ENCODE data around the gene GTF2F1. TPM values are rescaled to one million over a fixed set of nuclear protein-coding genes. Genes with fewer than 3 reads are reported as not detected.
"Not testable (repeated sequence)": the region's sequence is repeated elsewhere in the genome, so short reads cannot be mapped to it uniquely, and the experiment has no call there.

GTF2F1 gene
- total RNA-seq, 1 experiment from 2014 or later: 65.6 TPM

DNA sequence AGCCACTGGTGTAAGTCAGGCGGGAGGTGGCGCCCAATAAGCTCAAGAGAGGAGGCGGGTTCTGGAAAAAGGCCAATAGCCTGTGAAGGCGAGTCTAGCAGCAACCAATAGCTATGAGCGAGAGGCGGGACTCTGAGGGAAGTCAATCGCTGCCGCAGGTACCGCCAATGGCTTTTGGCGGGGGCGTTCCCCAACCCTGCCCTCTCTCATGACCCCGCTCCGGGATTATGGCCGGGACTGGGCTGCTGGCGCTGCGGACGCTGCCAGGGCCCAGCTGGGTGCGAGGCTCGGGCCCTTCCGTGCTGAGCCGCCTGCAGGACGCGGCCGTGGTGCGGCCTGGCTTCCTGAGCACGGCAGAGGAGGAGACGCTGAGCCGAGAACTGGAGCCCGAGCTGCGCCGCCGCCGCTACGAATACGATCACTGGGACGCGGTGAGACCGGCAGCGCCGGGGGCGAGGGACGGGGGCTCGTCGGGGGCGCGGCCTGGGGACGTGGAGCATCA lies 20.3 kb downstream of the GTF2F1 start, which contains the start of gene ALKBH7:
TSS of gene ALKBH7 (plus strand) at position 201 of the 502 bp plus-strand sequence. CDS start at position 228, 27 bp downstream.
- DNase-seq (ENCODE audit: unreplicated experiment): peak; percentile 100
- Mint-ChIP-seq H3K4me3 (ENCODE audit: unreplicated experiment) (peak within 1 kb of the TSS; percentile 90), H3K27ac (ENCODE audit: low read depth, unreplicated experiment) (peak within 1 kb of the TSS; percentile 81), H3K4me1 (ENCODE audit: insufficient read depth, unreplicated experiment) (peaks cover 20% of the 10 kb centered on the region), H3K36me3 (ENCODE audit: insufficient read depth, unreplicated experiment) (peaks cover 43% of the 10 kb centered on the region), H3K27me3 (ENCODE audit: insufficient read depth, unreplicated experiment) (no peaks in the 10 kb centered on the region), H3K9me3 (ENCODE audit: unreplicated experiment) (no peaks in the 10 kb centered on the region)
- no TSS peak for BruUV-seq (replicated peaks)
- intact Hi-C loops (cut with micrococcal nuclease): no loop called here
- TF ChIP-seq, protein P1, sequence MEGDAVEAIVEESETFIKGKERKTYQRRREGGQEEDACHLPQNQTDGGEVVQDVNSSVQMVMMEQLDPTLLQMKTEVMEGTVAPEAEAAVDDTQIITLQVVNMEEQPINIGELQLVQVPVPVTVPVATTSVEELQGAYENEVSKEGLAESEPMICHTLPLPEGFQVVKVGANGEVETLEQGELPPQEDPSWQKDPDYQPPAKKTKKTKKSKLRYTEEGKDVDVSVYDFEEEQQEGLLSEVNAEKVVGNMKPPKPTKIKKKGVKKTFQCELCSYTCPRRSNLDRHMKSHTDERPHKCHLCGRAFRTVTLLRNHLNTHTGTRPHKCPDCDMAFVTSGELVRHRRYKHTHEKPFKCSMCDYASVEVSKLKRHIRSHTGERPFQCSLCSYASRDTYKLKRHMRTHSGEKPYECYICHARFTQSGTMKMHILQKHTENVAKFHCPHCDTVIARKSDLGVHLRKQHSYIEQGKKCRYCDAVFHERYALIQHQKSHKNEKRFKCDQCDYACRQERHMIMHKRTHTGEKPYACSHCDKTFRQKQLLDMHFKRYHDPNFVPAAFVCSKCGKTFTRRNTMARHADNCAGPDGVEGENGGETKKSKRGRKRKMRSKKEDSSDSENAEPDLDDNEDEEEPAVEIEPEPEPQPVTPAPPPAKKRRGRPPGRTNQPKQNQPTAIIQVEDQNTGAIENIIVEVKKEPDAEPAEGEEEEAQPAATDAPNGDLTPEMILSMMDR (IDR thresholded peaks at IDR 0.05; ENCODE audit: unreplicated experiment): no peak
- ChIA-PET CTCF (interaction anchor here (0.6 to 1.3 kb wide), 3 partner anchors 9 to 1308 kb away, joined by 3 to 4 read pairs (median 3); partner anchors contain the start of gene TRAPPC5), POLR2A (interaction anchor here (0.6 to 2.5 kb wide), 16 partner anchors 9 to 696 kb away, joined by 3 to 17 read pairs (median 4); partner anchors contain the start of genes CLPP, GTF2F1, KHSRP and SLC25A23)

DNA sequence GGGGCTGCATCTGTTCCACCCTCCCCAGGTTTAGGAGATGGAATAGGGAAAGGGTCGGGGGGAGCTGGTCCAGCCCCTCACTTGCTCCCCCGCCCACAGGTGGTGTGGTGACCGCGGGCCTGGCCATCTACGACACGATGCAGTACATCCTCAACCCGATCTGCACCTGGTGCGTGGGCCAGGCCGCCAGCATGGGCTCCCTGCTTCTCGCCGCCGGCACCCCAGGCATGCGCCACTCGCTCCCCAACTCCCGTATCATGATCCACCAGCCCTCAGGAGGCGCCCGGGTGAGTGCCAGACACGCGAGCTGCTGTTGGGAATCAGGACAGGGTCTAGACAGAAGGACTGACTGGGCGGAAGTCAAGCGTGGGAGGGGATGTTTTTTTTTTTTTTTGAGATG lies 28.6 kb downstream of the GTF2F1 start:
- CTCF ChIA-PET: interaction anchor here (0.5 to 1.8 kb wide), 4 partner anchors 8 to 653 kb away, joined by 3 read pairs; partner anchors contain the start of gene ALKBH7
- no peak overlapping the region for H3K4me3 Mint-ChIP-seq (ENCODE audit: unreplicated experiment)
- TF ChIP-seq, protein P1 (IDR thresholded peaks at IDR 0.05; ENCODE audit: unreplicated experiment): no peak

DNA sequence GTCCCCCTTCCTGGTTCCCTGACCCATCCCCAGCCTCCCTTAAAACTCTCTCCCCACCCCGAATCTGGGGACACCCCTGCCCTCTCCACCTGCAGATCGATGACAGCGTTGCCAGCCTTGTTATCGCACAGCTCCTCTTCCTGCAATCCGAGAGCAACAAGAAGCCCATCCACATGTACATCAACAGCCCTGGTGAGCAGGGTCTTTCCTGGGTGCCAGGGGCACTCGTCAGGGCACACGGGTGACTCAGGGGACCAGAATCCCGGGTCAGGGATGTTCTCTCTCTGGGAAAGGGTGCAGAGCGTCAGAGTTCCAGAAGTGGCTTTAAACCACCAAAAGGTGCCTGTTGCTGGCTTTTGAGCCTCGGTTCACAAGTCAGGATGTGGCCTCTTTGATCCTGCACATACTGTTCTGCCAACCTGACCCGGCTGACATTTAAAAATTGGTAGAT lies 30.6 kb downstream of the GTF2F1 start:
- ChIA-PET CTCF (interaction anchor here (1.6 kb wide), 1 partner anchor 9 kb away, joined by 6 read pairs; no protein-coding TSS in a partner anchor), POLR2A (interaction anchor here (0.6 to 2.3 kb wide), 4 partner anchors 9 to 631 kb away, joined by 4 to 17 read pairs (median 5); partner anchors contain the start of genes ALKBH7 and GTF2F1)
- Mint-ChIP-seq H3K36me3 (ENCODE audit: insufficient read depth, unreplicated experiment) (peaks cover 54% of the 10 kb centered on the region), H3K9me3 (ENCODE audit: unreplicated experiment) (no peaks in the 10 kb centered on the region), H3K4me3 (ENCODE audit: unreplicated experiment) (peak overlapping the region; percentile 92), H3K27me3 (ENCODE audit: insufficient read depth, unreplicated experiment) (no peaks in the 10 kb centered on the region), H3K4me1 (ENCODE audit: insufficient read depth, unreplicated experiment) (peaks cover 16% of the 10 kb centered on the region), H3K27ac (ENCODE audit: low read depth, unreplicated experiment) (peak overlapping the region; percentile 74)
- no peak for DNase-seq (ENCODE audit: unreplicated experiment)
- TSS peak; percentile 57 for BruUV-seq (replicated peaks)
- intact Hi-C loops (cut with micrococcal nuclease): loop anchor here (10.0 kb wide), 1 partner anchor 502 kb away; no protein-coding TSS in a partner anchor
- TF ChIP-seq, protein P1 (IDR thresholded peaks at IDR 0.05; ENCODE audit: unreplicated experiment): no peak

More for the DNA sequence above, 28.6 kb downstream of the GTF2F1 start:
- H3K27me3 Mint-ChIP-seq (ENCODE audit: insufficient read depth, unreplicated experiment): no peaks in the 10 kb centered on the region
- H3K4me1 Mint-ChIP-seq (ENCODE audit: insufficient read depth, unreplicated experiment): peaks cover 7% of the 10 kb centered on the region
- BruUV-seq (replicated peaks): no TSS peak
- POLR2A ChIA-PET: interaction anchor here (1.2 kb wide), 1 partner anchor 8 kb away, joined by 6 read pairs; the partner anchor contains the start of gene ALKBH7
- no peak overlapping the region for H3K27ac Mint-ChIP-seq (ENCODE audit: low read depth, unreplicated experiment)
- peaks cover 71% of the 10 kb centered on the region for H3K36me3 Mint-ChIP-seq (ENCODE audit: insufficient read depth, unreplicated experiment)
- no peaks in the 10 kb centered on the region for H3K9me3 Mint-ChIP-seq (ENCODE audit: unreplicated experiment)
- intact Hi-C loops (cut with micrococcal nuclease): loop anchor here (10.0 kb wide), 1 partner anchor 500 kb away; no protein-coding TSS in a partner anchor
- no peak for DNase-seq (ENCODE audit: unreplicated experiment)

DNA sequence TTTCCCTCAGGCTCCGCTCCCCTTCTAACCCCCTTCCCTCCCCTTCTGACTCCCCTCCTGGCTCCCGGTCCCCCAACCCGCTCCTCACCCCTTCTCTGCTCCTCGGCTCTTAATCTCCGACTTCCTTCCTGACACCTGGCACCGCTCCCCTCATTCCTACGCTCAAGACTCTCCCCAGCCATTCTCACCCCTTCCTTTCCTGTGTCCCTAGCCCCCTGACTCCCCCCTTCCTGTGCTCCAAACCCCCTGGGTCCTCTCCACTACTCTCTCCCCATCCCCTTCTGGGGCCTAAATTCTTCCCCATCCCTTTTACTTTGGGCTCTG lies 31.0 kb downstream of the GTF2F1 start:
- Mint-ChIP-seq H3K27me3 (ENCODE audit: insufficient read depth, unreplicated experiment) (no peaks in the 10 kb centered on the region), H3K27ac (ENCODE audit: low read depth, unreplicated experiment) (peak overlapping the region; percentile 74), H3K4me1 (ENCODE audit: insufficient read depth, unreplicated experiment) (peaks cover 16% of the 10 kb centered on the region), H3K4me3 (ENCODE audit: unreplicated experiment) (peak overlapping the region; percentile 92), H3K9me3 (ENCODE audit: unreplicated experiment) (no peaks in the 10 kb centered on the region), H3K36me3 (ENCODE audit: insufficient read depth, unreplicated experiment) (peaks cover 50% of the 10 kb centered on the region)
- TF ChIP-seq, protein P1 (IDR thresholded peaks at IDR 0.05; ENCODE audit: unreplicated experiment): no peak
- ChIA-PET POLR2A (interaction anchor here (0.7 to 2.3 kb wide), 3 partner anchors 9 to 30 kb away, joined by 4 to 17 read pairs (median 6); partner anchors contain the start of genes ALKBH7 and GTF2F1), CTCF (interaction anchor here (1.6 kb wide), 1 partner anchor 9 kb away, joined by 6 read pairs; no protein-coding TSS in a partner anchor)
- no TSS peak for BruUV-seq (replicated peaks)
- intact Hi-C loops (cut with micrococcal nuclease): loop anchor here (10.0 kb wide), 1 partner anchor 503 kb away; no protein-coding TSS in a partner anchor
- DNase-seq (ENCODE audit: unreplicated experiment): no peak

DNA sequence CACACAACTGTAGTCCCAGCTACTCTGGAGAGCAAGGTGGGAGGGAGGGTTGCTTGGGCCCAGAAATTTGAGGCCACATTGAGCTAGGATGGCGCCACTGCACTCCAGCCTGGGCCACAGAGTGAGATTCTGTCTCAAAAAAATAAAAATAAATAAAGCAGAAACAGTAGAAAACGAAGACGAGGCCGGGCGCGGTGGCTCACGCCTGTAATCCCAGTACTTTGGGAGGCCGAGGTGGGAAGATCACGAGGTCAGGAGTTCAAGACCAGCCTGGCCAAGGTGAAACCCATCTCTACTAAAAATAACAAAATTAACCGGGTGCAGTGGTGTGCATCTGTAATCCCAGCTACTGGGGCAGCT lies 32.1 kb downstream of the GTF2F1 start:
- H3K4me1 Mint-ChIP-seq (ENCODE audit: insufficient read depth, unreplicated experiment): peaks cover 16% of the 10 kb centered on the region
- not testable (repeated sequence) for BruUV-seq (replicated peaks); H3K9me3 Mint-ChIP-seq (ENCODE audit: unreplicated experiment); DNase-seq (ENCODE audit: unreplicated experiment); H3K27me3 Mint-ChIP-seq (ENCODE audit: insufficient read depth, unreplicated experiment)
- CTCF ChIA-PET: interaction anchor here (1.1 to 1.6 kb wide), 2 partner anchors 8 to 10 kb away, joined by 3 to 6 read pairs; no protein-coding TSS in a partner anchor
- intact Hi-C loops (cut with micrococcal nuclease): loop anchor here (10.0 kb wide), 1 partner anchor 504 kb away; no protein-coding TSS in a partner anchor
- peak overlapping the region; percentile 92 for H3K4me3 Mint-ChIP-seq (ENCODE audit: unreplicated experiment)
- peaks cover 39% of the 10 kb centered on the region for H3K36me3 Mint-ChIP-seq (ENCODE audit: insufficient read depth, unreplicated experiment)
- POLR2A ChIA-PET: interaction anchor here (0.6 to 2.3 kb wide), 10 partner anchors 12 to 727 kb away, joined by 3 to 17 read pairs (median 4); partner anchors contain the start of genes ALKBH7, GTF2F1, KHSRP and LONP1
- peak overlapping the region; percentile 74 for H3K27ac Mint-ChIP-seq (ENCODE audit: low read depth, unreplicated experiment)

DNA sequence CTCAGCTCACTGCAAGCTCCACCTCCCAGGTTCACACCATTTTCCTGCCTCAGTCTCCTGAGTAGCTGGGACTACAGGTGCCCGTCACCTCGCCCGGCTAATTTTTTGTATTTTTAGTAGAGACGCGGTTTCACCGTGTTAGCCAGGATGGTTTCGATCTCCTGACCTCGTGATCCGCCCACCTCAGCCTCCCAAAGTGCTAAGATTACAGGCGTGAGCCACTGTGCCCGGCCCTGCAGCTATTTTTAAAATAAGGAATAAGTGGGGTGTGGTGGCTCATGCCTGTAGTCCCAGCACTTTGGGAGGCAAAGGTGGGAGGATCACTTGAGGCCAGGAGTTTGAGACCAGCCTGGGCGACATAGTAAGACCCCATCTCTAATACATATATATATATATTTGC lies 32.5 kb downstream of the GTF2F1 start:
- intact Hi-C loops (cut with micrococcal nuclease): loop anchor here (10.0 kb wide), 1 partner anchor 504 kb away; no protein-coding TSS in a partner anchor
- H3K4me3 Mint-ChIP-seq (ENCODE audit: unreplicated experiment); DNase-seq (ENCODE audit: unreplicated experiment); H3K27me3 Mint-ChIP-seq (ENCODE audit: insufficient read depth, unreplicated experiment); H3K27ac Mint-ChIP-seq (ENCODE audit: low read depth, unreplicated experiment); H3K9me3 Mint-ChIP-seq (ENCODE audit: unreplicated experiment); BruUV-seq (replicated peaks): not testable (repeated sequence)
- ChIA-PET POLR2A (interaction anchor here (0.7 to 1.2 kb wide), 3 partner anchors 46 to 728 kb away, joined by 3 to 5 read pairs (median 3); no protein-coding TSS in a partner anchor), CTCF (interaction anchor here (0.8 kb wide), 1 partner anchor 142 kb away, joined by 4 read pairs; no protein-coding TSS in a partner anchor)
- Mint-ChIP-seq H3K36me3 (ENCODE audit: insufficient read depth, unreplicated experiment) (peaks cover 35% of the 10 kb centered on the region), H3K4me1 (ENCODE audit: insufficient read depth, unreplicated experiment) (peaks cover 16% of the 10 kb centered on the region)

Measured in MCF 10A (cell line).